Activated CD4-positive, CD25-positive, alpha-beta regulatory T cell treated with anti-CD3 and anti-CD28 coated beads, Interleukin-2, amount 50 U/mL, for 16 hours (primary cell): Measurements from ENCODE around the gene ALDH16A1.

Source experiments
- DNase-seq: peaks from one replicate; pipeline ENCODE4 v3.0.0-alpha.2; 2020; ENCODE audit warnings: low read depth, low spot score

Gene ALDH16A1

GRCh38 chr19:49512970-49513745 is 60.1 kb downstream of the ALDH16A1 start:
- no peak for DNase-seq

GRCh38 chr19:49513746-49514118 is 60.7 kb downstream of the ALDH16A1 start:
- DNase-seq = no peak

DNA sequence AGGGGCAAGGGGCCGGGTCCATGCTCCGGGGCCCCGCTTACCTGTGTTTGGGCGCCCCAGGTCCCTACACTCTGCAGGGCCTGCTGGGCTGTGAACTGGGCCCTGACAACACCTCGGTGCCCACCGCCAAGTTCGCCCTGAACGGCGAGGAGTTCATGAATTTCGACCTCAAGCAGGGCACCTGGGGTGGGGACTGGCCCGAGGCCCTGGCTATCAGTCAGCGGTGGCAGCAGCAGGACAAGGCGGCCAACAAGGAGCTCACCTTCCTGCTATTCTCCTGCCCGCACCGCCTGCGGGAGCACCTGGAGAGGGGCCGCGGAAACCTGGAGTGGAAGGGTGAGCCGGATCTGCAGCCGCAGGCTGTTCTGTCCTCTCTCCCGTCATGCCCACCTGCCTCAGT is 61.1 kb downstream of the ALDH16A1 start:
- no peak for DNase-seq

DNA sequence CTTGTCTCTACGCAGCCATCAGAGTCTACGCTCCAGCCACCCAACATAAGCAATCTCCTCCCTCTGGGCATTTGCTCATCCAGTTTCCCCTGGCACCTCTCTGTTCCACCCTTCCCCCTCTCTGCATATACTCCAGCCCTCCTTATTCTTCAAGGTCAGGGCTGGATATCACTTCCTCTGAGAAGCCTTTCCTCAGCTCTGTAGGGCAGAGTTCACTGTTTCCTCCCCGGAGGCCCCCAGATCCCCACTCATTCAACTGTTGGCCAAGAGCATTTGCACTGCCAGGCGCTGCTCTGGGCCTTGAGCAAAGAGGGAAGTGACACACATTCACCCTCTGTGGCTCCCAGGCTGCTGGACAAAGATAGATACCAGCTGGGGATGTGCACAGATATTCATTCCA is 62.7 kb downstream of the ALDH16A1 start:
- no peak for DNase-seq

DNA sequence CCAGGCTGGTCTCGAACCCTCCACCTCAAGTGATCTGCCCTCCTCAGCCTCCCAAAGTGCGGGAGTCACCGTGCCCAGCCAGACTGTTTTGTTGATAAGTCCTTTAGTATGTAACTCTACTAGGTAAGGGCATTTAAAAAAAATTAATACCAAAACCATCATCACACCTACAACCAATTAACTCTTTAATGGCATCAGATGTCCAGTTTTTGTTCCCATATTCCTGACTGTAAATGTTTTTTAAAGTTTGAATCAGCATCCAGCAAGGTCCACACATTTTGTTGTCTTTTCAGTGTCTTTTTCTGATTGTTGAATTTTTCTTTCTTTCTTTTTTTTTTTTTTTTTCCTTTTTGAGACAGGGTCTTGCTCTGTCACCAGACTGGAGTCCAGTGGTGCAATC is 65.0 kb downstream of the ALDH16A1 start:
- no peak for DNase-seq
